HG03521 (cell line): ENCODE data around the gene SUDS3.
A peak's percentile ranks its signal among the peaks of the same experiment; 100 is the strongest.
"Not testable (repeated sequence)": the region's sequence is repeated elsewhere in the genome, so short reads cannot be mapped to it uniquely, and the experiment has no call there.

Source experiments
- ATAC-seq: cut with Tn5 transposase; IDR thresholded peaks from one replicate; pipeline ENCODE4 v1.9.1; 2021; ENCODE audit warnings: mild to moderate bottlenecking, moderate library complexity; ENCODE audit not compliant: unreplicated experiment

Gene SUDS3, protein sequence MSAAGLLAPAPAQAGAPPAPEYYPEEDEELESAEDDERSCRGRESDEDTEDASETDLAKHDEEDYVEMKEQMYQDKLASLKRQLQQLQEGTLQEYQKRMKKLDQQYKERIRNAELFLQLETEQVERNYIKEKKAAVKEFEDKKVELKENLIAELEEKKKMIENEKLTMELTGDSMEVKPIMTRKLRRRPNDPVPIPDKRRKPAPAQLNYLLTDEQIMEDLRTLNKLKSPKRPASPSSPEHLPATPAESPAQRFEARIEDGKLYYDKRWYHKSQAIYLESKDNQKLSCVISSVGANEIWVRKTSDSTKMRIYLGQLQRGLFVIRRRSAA

DNA sequence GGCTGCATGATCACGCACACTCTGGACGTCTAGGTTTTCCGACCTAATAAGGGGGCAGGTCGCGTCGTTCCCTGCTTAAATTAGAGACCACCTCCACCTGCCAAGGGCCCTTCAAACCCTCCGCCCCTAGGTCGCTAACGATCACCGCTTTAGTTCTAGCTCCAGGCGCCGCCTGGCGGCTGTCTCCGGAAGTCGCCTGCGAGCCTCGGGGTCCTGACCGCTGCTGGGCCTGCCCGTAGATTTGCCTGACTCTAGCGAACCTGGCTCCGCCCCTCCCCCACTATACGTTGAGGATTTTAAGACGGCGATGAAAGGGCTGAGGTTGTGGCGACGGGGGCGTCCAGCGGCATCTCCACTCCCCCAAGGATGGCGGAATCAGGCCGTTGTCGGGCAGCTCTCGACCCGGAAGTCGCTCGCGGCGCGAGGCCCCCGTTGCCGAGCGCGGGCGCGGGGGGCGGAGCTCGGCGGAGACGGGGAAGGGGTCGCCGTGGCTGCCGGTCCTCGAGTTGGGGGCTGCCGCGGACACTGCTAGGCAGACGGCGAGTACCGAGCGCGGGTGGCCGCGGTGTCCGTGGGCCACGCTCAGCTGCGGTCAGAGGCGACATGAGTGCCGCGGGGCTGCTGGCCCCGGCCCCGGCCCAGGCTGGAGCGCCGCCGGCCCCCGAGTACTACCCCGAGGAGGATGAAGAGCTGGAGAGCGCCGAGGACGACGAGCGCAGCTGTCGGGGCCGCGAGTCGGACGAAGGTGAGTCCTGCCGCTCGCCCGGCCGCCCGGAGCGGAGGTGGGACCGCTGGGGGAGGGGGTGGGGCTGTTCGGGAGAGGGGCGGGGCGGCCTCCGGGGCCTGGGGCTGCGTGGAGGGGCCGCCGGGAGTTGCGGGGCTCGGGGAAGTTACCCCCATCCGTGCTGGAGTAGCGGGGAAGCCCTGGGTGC, at the start of gene SUDS3:
TSS of gene SUDS3 (plus strand) at position 467 of the 932 bp plus-strand sequence. CDS start at position 604, 137 bp downstream.
- ATAC-seq = no peak

DNA sequence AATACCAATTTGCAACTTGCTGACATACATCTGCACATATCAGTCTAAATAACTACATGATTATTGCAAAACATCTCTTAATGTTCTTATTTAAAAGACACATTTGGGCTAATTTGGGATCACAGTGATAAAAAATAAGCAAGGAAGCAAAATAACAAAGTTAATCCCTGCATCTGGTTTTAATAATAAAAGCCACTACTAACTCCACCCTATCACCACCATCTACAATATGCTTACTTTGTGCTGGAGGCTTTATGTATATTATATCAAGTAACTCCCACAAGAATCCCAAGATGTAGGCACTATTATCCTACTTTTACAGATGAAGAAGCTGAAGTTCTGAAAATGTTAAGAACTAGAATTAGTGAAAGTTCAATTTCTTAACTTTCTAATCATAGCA, 49.4 kb upstream of the SUDS3 start:
- no peak for ATAC-seq

DNA sequence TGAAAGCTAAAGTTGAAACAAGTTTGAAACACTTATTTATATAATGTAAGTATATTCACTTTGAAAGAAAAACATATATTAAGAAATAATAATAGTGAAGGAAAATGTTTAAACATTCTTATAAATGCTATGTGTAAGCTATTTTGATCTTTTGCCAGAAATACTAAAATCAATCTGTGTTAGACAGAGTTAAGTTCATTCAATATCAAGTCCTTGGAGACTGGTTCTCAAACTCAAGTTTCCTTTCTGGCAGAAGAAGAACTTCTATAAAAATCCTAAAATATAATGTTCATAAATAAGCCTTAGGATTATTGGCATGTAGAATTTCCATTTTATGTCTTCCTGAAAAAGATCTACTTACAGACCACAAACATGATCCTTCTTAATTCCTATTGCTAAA, 49.0 kb upstream of the SUDS3 start:
- ATAC-seq = no peak

DNA sequence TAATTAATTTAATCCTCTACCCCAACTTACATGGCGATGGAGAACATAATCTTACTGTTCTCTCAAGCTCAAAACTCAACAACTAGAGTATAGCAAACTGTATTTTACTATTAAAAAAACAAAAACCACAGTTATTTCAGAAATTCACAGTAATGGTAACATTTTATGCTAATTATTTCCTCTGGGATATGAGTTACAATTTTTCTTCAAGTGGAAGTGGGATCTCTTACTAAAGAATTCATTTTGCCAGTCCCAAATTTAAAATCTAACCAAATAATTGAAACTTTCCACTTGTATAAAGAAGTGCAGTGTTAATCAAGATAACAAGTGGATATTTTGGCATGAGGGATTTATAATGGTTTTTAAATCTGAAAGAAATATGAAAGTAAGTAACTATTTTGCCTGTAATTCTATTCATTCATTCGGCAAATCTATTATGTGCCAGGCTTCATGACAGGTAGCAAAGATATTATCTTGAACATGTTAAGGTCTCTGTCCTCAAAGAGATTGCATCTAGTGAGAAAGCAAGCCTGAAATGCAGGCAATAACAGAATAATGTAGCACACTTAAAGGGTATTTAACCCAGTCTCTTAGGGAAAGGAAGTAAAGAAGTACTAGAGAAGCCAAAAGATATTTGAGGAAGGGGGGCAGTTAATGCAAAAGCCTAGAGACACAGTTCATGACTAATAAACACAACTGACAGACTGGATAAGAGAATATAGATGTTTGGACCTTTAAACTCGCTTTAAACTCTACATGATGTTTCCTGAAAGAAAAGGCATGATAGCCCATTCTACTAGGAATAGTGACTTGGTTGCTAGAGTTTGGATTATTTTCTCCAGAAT, 47.6 kb upstream of the SUDS3 start:
- ATAC-seq = no peak

DNA sequence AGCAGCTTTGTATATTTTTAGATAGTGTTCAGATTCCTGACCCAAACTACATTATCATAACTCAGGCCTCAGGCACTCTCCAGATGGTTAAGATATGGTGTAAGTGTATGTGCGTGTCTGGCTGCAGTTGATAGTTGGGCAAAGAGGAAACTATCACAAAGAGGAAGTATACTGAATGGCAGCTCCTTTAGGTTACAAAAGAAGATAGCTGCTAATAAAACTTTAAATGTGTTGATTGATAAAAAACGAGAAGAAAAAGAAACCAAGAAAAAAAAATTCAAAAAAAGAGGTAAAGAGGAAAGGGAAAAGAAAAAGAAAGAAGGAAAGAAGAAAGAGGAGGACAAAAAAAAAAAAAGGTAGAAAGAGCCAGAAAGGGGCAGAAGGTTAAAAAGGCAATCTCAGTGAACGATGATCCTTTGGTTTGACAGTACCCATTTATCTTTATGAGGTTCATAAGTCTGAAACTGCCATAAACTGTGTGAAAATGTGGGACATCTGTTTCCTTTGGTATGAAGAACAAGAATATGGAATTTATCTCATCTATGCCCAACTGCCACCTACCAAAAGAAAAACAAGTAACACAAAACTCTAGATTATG, 45.8 kb upstream of the SUDS3 start:
- peak; percentile 82 for ATAC-seq

DNA sequence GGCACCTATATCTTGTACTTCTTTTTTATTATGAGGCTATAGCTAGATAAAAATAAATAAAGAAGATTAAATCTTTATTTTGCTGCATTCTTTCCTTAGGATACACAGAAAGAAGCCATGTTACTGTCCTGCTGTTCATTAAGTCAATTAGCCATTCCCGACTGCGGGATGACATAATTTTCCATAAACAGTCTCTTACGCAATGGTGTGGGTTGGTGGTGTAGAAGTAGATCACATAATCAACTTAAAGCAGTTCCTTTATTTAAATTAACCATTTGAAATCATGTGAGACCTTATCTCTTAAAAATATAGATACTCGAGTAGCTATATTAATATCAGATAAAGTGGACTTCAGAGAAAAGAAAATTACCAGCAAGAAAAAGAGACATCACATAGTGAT, 43.8 kb upstream of the SUDS3 start:
- no peak for ATAC-seq

DNA sequence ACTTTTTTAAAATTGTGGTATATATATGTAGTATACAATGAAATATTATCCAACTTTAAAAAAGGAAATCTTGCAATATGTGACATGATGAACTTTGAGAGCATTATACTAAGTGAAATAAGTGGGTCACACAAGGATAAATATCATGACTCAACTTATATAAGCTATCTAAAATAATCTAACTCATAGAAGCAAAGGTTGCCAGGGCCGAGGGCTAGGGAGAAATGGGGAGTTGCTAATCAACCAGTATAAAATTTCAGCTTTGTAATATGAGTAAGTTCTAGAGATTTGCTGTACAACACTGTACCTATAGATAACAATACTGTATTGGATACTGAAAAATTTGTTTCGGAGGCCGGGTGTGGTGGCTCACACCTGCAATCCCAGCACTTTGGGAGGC, 42.1 kb upstream of the SUDS3 start:
- no peak for ATAC-seq

DNA sequence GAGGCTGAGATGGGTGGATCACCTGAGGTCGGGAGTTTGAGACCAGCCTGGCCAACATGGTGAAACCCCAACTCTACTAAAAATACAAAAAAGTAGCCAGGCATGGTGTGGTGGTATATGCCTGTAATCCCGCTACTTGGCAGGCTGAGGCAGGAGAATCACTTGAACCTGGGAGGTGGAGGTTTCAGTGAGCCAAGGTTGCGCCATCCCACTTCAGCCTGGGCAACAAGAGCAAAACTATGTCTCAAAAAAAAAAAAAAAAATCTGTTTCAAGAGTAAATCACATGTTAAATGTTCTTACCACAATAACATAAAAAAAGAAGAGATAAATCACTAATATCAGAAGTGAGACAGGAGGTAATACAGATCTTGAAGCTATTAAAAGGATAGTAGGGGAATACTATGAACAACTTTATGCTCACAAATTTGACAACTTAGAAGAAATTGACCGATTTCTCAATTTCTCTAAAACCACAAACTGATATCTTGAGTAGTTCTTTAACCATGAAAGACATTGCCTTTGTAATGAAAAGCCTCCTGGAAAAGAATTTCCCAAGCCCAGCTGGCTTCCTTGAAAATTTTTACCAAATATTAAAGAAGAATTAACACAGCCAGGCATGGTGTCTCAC, 41.3 kb upstream of the SUDS3 start:
- ATAC-seq = no peak

DNA sequence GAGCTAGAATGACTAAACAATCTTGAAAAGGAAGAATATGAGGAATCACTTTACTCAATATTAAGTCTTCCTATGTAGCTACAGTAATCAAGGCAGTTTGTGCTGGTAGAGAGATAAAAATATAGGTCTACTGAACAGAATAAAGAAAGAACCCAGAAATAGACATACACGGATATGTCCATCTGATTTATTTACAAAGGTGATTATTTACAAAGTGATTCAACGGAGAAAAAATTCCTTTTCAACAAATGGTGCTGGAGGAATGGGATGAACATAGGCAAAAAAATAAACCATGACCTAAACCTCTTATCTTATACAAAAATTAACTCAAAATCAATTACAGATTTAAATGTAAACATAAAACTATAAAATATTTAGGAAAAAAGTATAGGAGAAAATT, 40.2 kb upstream of the SUDS3 start:
- no peak for ATAC-seq

DNA sequence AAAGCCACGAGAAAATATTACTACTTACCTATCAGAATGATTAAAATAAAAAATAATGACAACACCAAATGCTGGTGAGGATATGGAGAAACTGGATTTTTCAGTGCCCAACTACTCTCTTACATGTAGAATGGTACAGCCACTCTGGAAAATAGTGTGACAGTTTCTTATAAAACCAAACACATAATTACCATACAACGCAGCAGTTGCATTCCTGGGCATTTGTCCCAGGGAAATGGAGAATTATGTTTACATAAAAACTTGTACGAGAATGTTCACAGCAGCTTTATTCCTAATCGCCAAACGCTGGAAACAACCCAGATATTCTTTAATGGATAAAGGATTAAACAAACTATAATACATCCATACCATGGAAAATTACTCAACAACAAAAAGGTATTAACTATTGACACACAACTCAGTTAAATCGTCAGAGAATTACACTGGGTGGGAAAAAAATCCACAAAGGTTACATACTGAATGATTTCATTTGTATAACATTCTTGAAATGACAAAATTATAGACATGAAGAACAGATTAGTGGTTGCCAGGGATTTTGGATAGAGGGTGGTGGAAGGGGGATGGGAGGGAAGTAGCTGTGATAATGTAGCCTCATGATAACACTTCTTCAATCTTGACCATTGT, 39.0 kb upstream of the SUDS3 start:
- no peak for ATAC-seq

DNA sequence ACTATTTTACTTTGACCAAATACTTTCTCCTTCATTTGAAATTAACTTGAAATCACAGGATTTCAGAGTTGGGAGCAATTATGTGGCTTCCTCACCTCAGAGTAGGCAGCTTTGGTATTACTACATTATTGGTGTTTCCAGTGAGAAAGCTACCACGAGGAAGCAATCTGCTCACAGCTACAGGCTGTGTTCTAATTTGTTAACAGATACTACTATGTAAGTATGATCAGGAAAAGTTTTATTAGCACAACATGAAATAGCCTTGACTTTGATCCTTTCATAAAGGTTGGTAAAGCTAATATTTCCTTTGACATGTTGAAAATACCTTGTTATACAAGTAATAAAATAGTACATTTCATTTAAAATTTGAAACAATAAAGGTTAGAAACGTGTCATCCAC, 34.3 kb upstream of the SUDS3 start:
- no peak for ATAC-seq

DNA sequence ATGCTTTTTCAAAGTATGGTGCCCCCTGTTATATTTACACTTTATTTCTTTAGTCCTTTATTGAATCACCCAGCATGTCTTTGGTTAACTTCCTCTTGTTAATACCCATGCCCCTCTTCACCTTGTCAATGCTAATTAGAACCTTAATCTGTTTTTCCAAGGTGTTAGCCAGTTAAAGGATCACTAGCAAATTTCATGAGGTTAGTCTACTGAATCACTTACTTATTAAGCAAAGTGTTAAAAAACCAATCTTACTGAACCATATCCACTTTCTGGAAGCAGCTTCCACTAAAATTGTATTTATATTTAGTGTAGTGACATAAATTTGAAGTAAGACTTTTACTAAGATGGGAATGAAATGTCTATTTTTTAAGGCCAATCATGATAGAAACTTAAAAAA, 31.5 kb upstream of the SUDS3 start:
- no peak for ATAC-seq

DNA sequence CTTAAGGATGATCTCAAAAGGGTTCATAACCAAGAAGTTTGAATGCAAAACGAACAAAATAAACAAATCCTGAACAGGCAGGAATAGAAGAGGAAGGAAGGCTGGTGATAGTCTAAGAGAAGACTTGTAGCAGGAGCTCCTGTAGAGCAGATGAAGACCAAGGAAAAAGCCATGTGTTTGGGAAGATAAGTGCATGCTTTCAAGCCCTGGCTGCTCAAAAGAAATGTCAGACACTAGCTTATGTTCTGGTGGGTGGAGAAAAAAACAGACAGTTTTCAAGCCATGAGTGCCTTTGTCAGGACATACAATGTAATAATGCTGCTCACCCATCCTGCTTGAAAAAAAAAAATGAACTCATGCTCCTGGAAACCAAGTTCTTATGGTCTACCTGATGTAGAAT, 31.0 kb upstream of the SUDS3 start:
- no peak for ATAC-seq

DNA sequence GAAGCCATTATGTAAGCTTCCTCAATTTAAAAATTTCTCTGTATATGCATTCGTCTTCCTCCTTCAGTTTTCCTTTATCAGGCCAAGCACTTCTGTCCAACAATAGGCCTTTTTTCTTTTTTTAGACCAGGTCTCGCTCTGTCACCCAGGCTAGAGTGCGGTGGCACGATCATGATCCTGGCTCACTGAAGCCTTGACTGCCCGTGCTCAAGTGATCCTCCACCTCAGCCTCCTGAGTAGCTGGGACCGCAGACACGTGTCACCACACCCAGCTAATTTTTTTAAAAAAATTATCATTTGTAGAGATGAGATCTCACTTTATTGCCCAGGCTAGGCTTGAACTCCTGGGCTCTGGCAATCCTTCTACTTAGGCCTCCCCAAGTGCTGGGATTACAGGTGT, 29.5 kb upstream of the SUDS3 start:
- no peak for ATAC-seq

DNA sequence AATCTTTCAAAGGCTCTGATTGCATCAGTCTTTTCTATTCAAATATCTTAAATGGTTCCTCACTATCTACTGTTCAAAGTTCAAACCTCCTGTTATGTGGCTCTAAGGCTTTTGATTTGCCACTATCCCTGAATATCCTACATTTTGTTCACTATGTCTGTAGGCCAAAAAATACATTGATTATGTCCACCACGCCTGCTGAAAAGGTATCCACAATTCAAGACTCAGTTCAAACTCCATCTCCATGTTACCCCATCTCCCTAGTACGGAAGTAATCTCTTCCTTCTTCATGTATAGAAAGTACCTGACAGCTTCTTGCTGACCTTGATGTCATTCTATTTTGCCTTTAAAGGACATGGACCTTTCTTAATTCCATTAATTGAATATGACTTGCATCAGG, 28.4 kb upstream of the SUDS3 start:
- no peak for ATAC-seq

DNA sequence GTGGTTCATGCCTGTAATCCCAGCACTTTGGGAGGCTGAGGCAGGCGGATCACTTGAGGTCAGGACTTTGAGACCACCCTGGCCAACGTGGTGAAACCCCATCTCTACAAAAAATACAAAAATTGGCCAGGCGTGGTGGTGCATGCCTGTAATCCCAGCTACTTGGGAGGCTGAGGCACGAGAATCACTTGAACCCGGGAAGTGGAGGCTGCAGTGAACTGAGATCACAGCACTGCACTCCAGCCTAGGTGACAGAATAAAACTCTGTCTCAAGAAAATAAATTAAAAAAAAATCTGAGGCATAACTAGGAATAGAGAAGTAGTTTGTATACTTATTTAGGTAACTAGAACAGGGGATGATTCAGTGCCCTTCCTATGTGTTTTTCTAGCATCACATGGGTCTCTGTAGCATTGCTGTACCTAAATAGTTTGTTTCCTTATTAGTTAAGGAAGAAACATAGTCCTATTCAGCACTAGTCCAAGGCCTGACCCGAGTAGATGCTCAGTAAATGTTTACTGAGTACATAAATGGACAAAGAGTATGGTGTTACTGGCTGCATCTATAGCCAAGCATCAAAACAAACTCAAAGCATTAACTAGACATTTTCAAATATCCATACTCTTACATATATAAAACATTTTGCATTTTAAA, 25.3 kb upstream of the SUDS3 start:
- no peak for ATAC-seq

DNA sequence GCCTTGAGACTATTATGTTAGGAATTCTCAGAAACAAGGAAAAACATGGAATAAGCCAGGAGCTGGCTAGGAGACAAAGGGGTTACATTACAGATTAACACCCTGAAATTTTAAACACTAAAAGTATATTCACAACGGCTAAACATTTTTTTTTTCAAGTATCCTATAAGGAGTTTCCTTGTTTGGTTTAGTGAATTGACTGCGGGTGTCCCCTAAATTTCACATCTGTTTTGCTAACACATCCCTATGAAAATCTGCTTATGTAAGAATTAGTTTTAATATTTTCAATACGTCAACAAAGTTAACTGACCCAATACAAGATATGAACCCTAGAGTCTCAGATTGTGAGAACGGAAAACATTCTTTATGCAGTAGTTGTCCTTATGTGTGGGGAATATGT, 22.6 kb upstream of the SUDS3 start:
- ATAC-seq = no peak

DNA sequence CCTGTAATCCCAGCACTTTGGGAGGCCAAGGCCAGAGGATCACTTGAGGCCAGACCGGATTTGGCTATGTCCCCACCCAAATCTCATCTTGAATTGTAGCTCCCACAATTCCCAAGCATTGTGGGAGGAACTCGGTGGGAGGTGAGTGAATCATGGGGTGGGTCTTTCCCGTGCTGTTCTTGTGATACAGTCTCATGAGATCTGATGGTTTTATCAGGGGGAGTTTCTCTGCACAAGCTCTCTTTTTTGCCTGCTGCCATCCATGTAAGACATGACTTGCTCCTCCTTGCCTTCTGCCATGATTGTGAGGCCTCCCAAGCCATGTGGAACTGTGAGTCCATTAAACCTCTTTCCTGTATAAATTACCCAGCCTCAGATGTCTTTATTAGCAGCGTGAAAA, 21.9 kb upstream of the SUDS3 start:
- ATAC-seq = not testable (repeated sequence)

DNA sequence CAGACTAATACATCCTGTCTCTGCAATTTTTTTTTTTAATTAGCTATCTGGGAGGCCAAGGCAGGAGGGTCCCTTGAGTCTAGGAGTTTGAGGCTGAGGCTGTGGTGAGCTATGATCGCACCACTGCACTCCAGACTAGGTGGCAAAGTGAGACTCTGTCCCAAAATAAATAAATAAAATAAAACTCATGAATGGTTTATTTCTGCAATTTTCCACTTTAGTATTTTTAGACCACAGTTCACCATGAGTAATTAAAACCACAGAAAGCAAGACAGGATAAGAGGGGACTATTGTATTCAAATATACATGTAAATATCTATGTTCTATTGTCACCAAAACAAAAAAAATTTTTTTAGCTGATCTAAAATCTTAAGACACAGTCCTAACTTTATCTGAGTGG, 21.5 kb upstream of the SUDS3 start:
- no peak for ATAC-seq
